Adrenal gland (tissue), 5 donors: ENCODE results near the gene KNTC1.

ENCODE experiments used
- CTCF ChIP-seq, 6 experiments: fragments of 450-650 bp in 4 of 6; fragments of 200-600 bp in 2 of 6; sonication (generic) in 1 of 6; IDR thresholded peaks; 1 replicate in 5 of 6; 2 replicates in 1 of 6; pipeline versions ENCODE4 v1.5.1 to v1.8.0; 2016 to 2021; ENCODE audit warnings: antibody characterized with exemption in 6 of 6, mild to moderate bottlenecking in 2 of 6, moderate library complexity in 1 of 6
- POLR2A ChIP-seq, 2 donors: fragments of 450-650 bp; IDR thresholded peaks; one replicate each; pipeline ENCODE4 v1.6.1; 2017; ENCODE audit warnings: antibody characterized with exemption in 2 of 2, mild to moderate bottlenecking in 2 of 2, moderate library complexity in 1 of 2
- donor health status: DM: no; HTN: no; CAD: no.

GRCh38 chr12:122661938-122662337 lies 134.9 kb downstream of the KNTC1 start:
- no peak for TF ChIP-seq CTCF (IDR thresholded peaks at IDR 0.05)
- TF ChIP-seq POLR2A (IDR thresholded peaks at IDR 0.05): no peak
